Osteocyte (in vitro differentiated cells): ENCODE results near the gene SLC26A11. TPM values are rescaled to one million over a fixed set of nuclear protein-coding genes. Genes with fewer than 3 reads are reported as not detected.

ENCODE experiments used
- DNase-seq: peaks from one replicate; pipeline ENCODE4 v3.0.0; 2021; ENCODE audit warnings: mixed read lengths; ENCODE audit not compliant: unreplicated experiment; ENCODE audit errors: extremely low spot score
- H3K27ac Mint-ChIP-seq: one replicate; pipeline ENCODE4 v1.8.0; 2021; ENCODE audit warnings: mild to moderate bottlenecking, mixed read lengths; ENCODE audit not compliant: unreplicated experiment
- H3K27me3 Mint-ChIP-seq: one replicate; pipeline ENCODE4 v1.8.0; 2021; ENCODE audit warnings: mixed read lengths; ENCODE audit not compliant: unreplicated experiment
- H3K36me3 Mint-ChIP-seq: one replicate; pipeline ENCODE4 v1.8.0; 2021; ENCODE audit warnings: mixed read lengths; ENCODE audit not compliant: unreplicated experiment
- H3K4me1 Mint-ChIP-seq: one replicate; pipeline ENCODE4 v1.8.0; 2021; ENCODE audit warnings: mixed read lengths; ENCODE audit not compliant: unreplicated experiment
- H3K4me3 Mint-ChIP-seq: one replicate; pipeline ENCODE4 v1.8.0; 2021; ENCODE audit warnings: mild to moderate bottlenecking, moderate library complexity, mixed read lengths; ENCODE audit not compliant: unreplicated experiment
- H3K9me3 Mint-ChIP-seq: one replicate; pipeline ENCODE4 v1.8.0; 2021; ENCODE audit warnings: mixed read lengths; ENCODE audit not compliant: unreplicated experiment
- CTCF ChIP-seq: fragments of 200-600 bp; sonication (generic); IDR thresholded peaks from 2 replicates; pipeline ENCODE4 v1.5.0; 2021; ENCODE audit warnings: antibody characterized with exemption, mild to moderate bottlenecking, moderate library complexity
- total RNA-seq: library from RNA; stranded (reverse); gene quantifications from 2 replicates; pipeline ENCODE4 v1.2.1, GENCODE V29; 2021

SLC26A11 gene
- total RNA-seq, 1 donor from 2014 or later, result 34.7 TPM

GRCh38 chr17:80260069-80260535 lies 39.9 kb downstream of the SLC26A11 start:
- Mint-ChIP-seq H3K9me3 (no peaks in the 10 kb centered on the region), H3K27ac (peak overlapping the region; percentile 95), H3K4me1 (peaks cover 30% of the 10 kb centered on the region), H3K27me3 (no peaks in the 10 kb centered on the region), H3K36me3 (peaks cover 8% of the 10 kb centered on the region), H3K4me3 (peak overlapping the region; percentile 83)
- DNase-seq, result peak; percentile 90
- no peak for TF ChIP-seq CTCF

- no peaks in the 10 kb centered on the region for H3K9me3 Mint-ChIP-seq
- H3K36me3 Mint-ChIP-seq, result peaks cover 12% of the 10 kb centered on the region
- peaks cover 26% of the 10 kb centered on the region for H3K4me1 Mint-ChIP-seq
- H3K4me3 Mint-ChIP-seq, result peak within 1 kb of the TSS; percentile 83
- H3K27me3 Mint-ChIP-seq, result no peaks in the 10 kb centered on the region
- DNase-seq, result no peak
- peak within 1 kb of the TSS; percentile 95 for H3K27ac Mint-ChIP-seq
- TF ChIP-seq CTCF, result no peak
Observed at GRCh38 chr17:80260791-80261158, 40.5 kb downstream of the SLC26A11 start, which contains the start of gene RNF213. Gene RNF213 (plus strand): TSS chr17:80260852. CDS start chr17:80263682, 2,830 bp downstream.

GRCh38 chr17:80261159-80261894 lies 41.1 kb downstream of the SLC26A11 start:
- no peak for TF ChIP-seq CTCF
- Mint-ChIP-seq H3K27me3 (no peaks in the 10 kb centered on the region), H3K4me3 (peak overlapping the region; percentile 82), H3K36me3 (peaks cover 14% of the 10 kb centered on the region), H3K27ac (peak overlapping the region; percentile 86), H3K4me1 (peaks cover 26% of the 10 kb centered on the region), H3K9me3 (no peaks in the 10 kb centered on the region)
- no peak for DNase-seq

- H3K4me3 Mint-ChIP-seq, result peak overlapping the region; percentile 82
- H3K4me1 Mint-ChIP-seq, result peaks cover 26% of the 10 kb centered on the region
- H3K27me3 Mint-ChIP-seq, result no peaks in the 10 kb centered on the region
- no peak for TF ChIP-seq CTCF
- H3K9me3 Mint-ChIP-seq, result no peaks in the 10 kb centered on the region
- no peak for DNase-seq
- peaks cover 14% of the 10 kb centered on the region for H3K36me3 Mint-ChIP-seq
- H3K27ac Mint-ChIP-seq, result peak overlapping the region; percentile 86
Observed at GRCh38 chr17:80261895-80262279, 41.7 kb downstream of the SLC26A11 start.

- Mint-ChIP-seq H3K4me1 (peaks cover 26% of the 10 kb centered on the region), H3K36me3 (peaks cover 14% of the 10 kb centered on the region), H3K9me3 (no peaks in the 10 kb centered on the region), H3K4me3 (peak overlapping the region; percentile 82), H3K27me3 (no peaks in the 10 kb centered on the region), H3K27ac (peak overlapping the region; percentile 86)
- no peak for DNase-seq
- TF ChIP-seq CTCF, result no peak
Observed at GRCh38 chr17:80262291-80262690, 42.1 kb downstream of the SLC26A11 start.
